KOPT-K1 (cell line): ENCODE measurements around the gene ZIK1.

ENCODE experiments used
- H3K27ac ChIP-seq: fragments of 200-600 bp; sonication (generic); 2 replicates; pipeline ENCODE4 v1.5.1; 2016; ENCODE audit warnings: antibody characterized with exemption, mild to moderate bottlenecking, low read depth, low read length; ENCODE audit not compliant: poor library complexity, severe bottlenecking
- H3K36me3 ChIP-seq: fragments of 200-600 bp; sonication (generic); 2 replicates; pipeline ENCODE4 v1.5.1; 2017; ENCODE audit warnings: antibody characterized with exemption, mild to moderate bottlenecking, low read length, moderate library complexity; ENCODE audit not compliant: insufficient read depth
- H3K9me3 ChIP-seq: fragments of 200-600 bp; sonication (generic); 2 replicates; pipeline ENCODE4 v1.5.1; 2017; ENCODE audit warnings: antibody characterized with exemption, low read length, mild to moderate bottlenecking; ENCODE audit not compliant: insufficient read depth, poor library complexity, severe bottlenecking

Gene ZIK1

GRCh38 chr19:57641715-57642234 is 57.8 kb downstream of the ZIK1 start:
- Histone ChIP-seq H3K27ac (no peak overlapping the region), H3K36me3 (peaks cover 66% of the 10 kb centered on the region), H3K9me3 (peaks cover 62% of the 10 kb centered on the region)

GRCh38 chr19:57642396-57643046 is 58.6 kb downstream of the ZIK1 start:
- Histone ChIP-seq H3K27ac (no peak overlapping the region), H3K9me3 (peaks cover 55% of the 10 kb centered on the region), H3K36me3 (peaks cover 58% of the 10 kb centered on the region)
